Adrenal gland (tissue), 12 donors: Measurements from ENCODE around the gene HGF. TPM values are rescaled to one million over a fixed set of nuclear protein-coding genes. Genes with fewer than 3 reads are reported as not detected.

Source experiments
- DNase-seq, 7 donors: peaks; one replicate each; pipeline ENCODE4 v3.0.0-alpha.2; 2019 to 2020
- H3K27ac ChIP-seq, 5 donors: fragments of 200-600 bp; sonication (generic) in 4 of 5; 1 replicate in 3 of 5; 2 replicates in 2 of 5; pipeline versions ENCODE4 v1.5.1 to v1.8.0; 2016 to 2020; ENCODE audit warnings: mild to moderate bottlenecking in 1 of 5
- H3K27me3 ChIP-seq: fragments of 200-600 bp; 2 replicates; pipeline ENCODE4 v1.8.0; 2021
- H3K36me3 ChIP-seq, 2 donors: fragments of 200-600 bp; replicated peaks in 1 of 2; 1 replicate in 1 of 2; 2 replicates in 1 of 2; pipeline versions ENCODE4 v1.5.1 to v1.8.0; 2018 to 2022
- H3K4me1 ChIP-seq, 2 donors: fragments of 200-600 bp; replicated peaks in 1 of 2; 1 replicate in 1 of 2; 2 replicates in 1 of 2; pipeline versions ENCODE4 v1.5.1 to v1.8.0; 2018 to 2021
- H3K4me3 ChIP-seq, 4 donors: fragments of 200-600 bp; sonication (generic) in 3 of 4; one replicate each; pipeline ENCODE4 v1.5.1; 2016 to 2018
- H3K9me3 ChIP-seq, 3 donors: fragments of 200-600 bp; sonication (generic) in 1 of 3; replicated peaks in 1 of 3; 1 replicate in 2 of 3; 2 replicates in 1 of 3; pipeline versions ENCODE4 v1.5.1 to v1.8.0; 2016 to 2021
- CTCF ChIP-seq, 6 experiments: fragments of 450-650 bp in 4 of 6; fragments of 200-600 bp in 2 of 6; sonication (generic) in 1 of 6; IDR thresholded peaks; 1 replicate in 5 of 6; 2 replicates in 1 of 6; pipeline versions ENCODE4 v1.5.1 to v1.8.0; 2016 to 2021; ENCODE audit warnings: antibody characterized with exemption in 6 of 6, mild to moderate bottlenecking in 2 of 6, moderate library complexity in 1 of 6
- POLR2A ChIP-seq, 2 donors: fragments of 450-650 bp; IDR thresholded peaks; one replicate each; pipeline ENCODE4 v1.6.1; 2017; ENCODE audit warnings: antibody characterized with exemption in 2 of 2, mild to moderate bottlenecking in 2 of 2, moderate library complexity in 1 of 2
- whole genome bisulfite sequencing, 4 donors: extraction: QIAGEN DNeasy Blood & Tissue Kit in 2 of 4; methylation state at CpG; one replicate each; pipeline versions ENCODE4 v1.1.5 to v1.1.7; 2013 to 2017; 5-methylcytosine and 5-hydroxymethylcytosine counted together
- intact Hi-C, 2 donors: fragments of 100-400 bp; cut with DNase I; formaldehyde crosslinking; loops; one replicate each; pipeline versions ENCODE4 v1.14.1 to v1.15.0; 2022 to 2023
- polyA plus RNA-seq, 3 donors: library from polyadenylated mRNA; stranded (reverse); fragments of 200-250 nt in 2 of 3; fragments of 350-450 nt in 1 of 3; fragmentation: Illumina TruSeq in 1 of 3; extraction: RNeasy Lipid Tissue Mini Kit (QIAGEN cat#74804) in 1 of 3; gene quantifications; one replicate each; pipeline ENCODE4 v1.2.3, GENCODE V29; 2013 to 2014
- total RNA-seq, 9 donors: library from RNA; depleted of rRNA in 4 of 9; stranded (reverse); fragments of >200 nt in 4 of 9; fragments of 120-200 nt in 1 of 9; fragmentation: NEBNext Ultra II Directional in 1 of 9; extraction: Animal tissue kit (Norgen Biotek cat#: 25700) in 1 of 9; gene quantifications; one replicate each; pipeline versions ENCODE4 v1.1.0 to v1.2.4, GENCODE V29; 2013 to 2023
- donor health status: healthy with polysubstance abuse.
- donor health status: Bipolar disorder and iron deficiency.
- donor health status: DM: yes; HTN: yes; CAD: no.
- donor health status: DM: no; HTN: no; CAD: no.
- donor health status: DM: no; HTN: no; CAD: no.
- donor health status: DM: yes; HTN: yes; CAD: no.

The HGF gene
- total and polyA plus RNA-seq, 12 donors = 3.7 to 157 (median 71.2) TPM

DNA sequence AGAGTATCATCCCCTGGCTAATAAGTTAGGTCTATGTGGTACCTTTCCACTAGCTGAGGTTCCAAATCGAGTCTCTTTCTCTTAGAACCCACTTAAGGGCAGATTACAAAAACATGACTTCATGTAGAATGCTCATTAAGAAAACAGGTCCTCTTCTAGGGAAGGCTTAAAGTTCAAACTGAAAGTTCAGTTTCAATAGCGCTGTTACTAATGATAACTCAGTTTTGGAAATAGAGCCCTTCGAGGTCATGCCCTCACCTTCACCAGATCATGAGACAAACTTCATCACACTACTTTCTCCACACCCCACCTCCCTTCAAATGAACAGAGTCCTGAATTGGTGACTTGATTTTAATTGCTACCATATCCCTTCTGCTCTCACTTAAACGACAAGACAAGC, 26.2 kb downstream of the HGF start:
- intact Hi-C loops = no loop called here
- Histone ChIP-seq H3K36me3 (no peaks in the 10 kb centered on the region), H3K9me3 (no peaks in the 10 kb centered on the region), H3K27me3 (no peaks in the 10 kb centered on the region), H3K4me3 (no peak overlapping the region), H3K27ac (no peak overlapping the region), H3K4me1 (no peaks in the 10 kb centered on the region)
- TF ChIP-seq POLR2A (IDR thresholded peaks at IDR 0.05) = no peak
- TF ChIP-seq CTCF (IDR thresholded peaks at IDR 0.05) = no peak
- DNase-seq = no peak
- WGBS, 4 donors = 74 to 84% (median 74%) methylated on average over 4 of the region's 4 CpGs

GRCh38 chr7:81743201-81743600, 26.6 kb downstream of the HGF start:
- TF ChIP-seq POLR2A (IDR thresholded peaks at IDR 0.05) = no peak
- no peak for TF ChIP-seq CTCF (IDR thresholded peaks at IDR 0.05)
- no peak for DNase-seq
- 44 to 69% (median 57%) methylated on average over 9 of the region's 9 CpGs for WGBS, 4 donors
- Histone ChIP-seq H3K4me1 (no peaks in the 10 kb centered on the region), H3K36me3 (no peaks in the 10 kb centered on the region), H3K9me3 (no peaks in the 10 kb centered on the region), H3K27ac (no peak overlapping the region), H3K4me3 (no peak overlapping the region), H3K27me3 (no peaks in the 10 kb centered on the region)
- intact Hi-C loops = no loop called here

GRCh38 chr7:81740403-81740802, 29.4 kb downstream of the HGF start:
- Histone ChIP-seq H3K9me3 (no peaks in the 10 kb centered on the region), H3K4me1 (no peaks in the 10 kb centered on the region), H3K36me3 (no peaks in the 10 kb centered on the region), H3K27ac (no peak overlapping the region), H3K27me3 (no peaks in the 10 kb centered on the region), H3K4me3 (no peak overlapping the region)
- intact Hi-C loops = no loop called here
- no peak for DNase-seq
- no peak for TF ChIP-seq CTCF (IDR thresholded peaks at IDR 0.05)
- no peak for TF ChIP-seq POLR2A (IDR thresholded peaks at IDR 0.05)

DNA sequence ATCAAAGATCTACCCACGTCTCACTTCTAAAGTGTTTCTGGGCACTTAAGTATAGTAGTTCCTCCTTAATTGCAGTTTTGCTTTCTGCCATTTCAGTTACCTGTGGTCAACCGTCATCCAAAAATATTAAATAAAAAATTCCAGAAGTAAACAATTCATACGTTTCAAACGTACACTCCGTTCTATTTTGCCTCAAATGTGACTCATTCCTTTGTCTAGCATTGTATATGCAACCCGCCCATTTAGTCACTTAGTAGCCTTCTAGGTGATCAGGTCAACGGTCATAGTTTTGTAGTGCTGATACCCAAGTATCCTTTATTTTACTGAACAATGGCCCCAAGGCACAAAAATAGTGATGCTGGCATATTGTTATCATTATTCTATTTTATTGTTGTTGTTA, 33.8 kb downstream of the HGF start:
- no peaks in the 10 kb centered on the region for H3K36me3 ChIP-seq
- no peaks in the 10 kb centered on the region for H3K4me1 ChIP-seq
- intact Hi-C loops = no loop called here
- no peak overlapping the region for H3K4me3 ChIP-seq
- 70 to 81% (median 78%) methylated on average over 7 of the region's 7 CpGs for WGBS, 4 donors
- no peak for DNase-seq
- no peak for TF ChIP-seq CTCF (IDR thresholded peaks at IDR 0.05)
- TF ChIP-seq POLR2A (IDR thresholded peaks at IDR 0.05) = no peak
- H3K27ac ChIP-seq = no peak overlapping the region
- H3K27me3 ChIP-seq = no peaks in the 10 kb centered on the region
- H3K9me3 ChIP-seq = no peaks in the 10 kb centered on the region
